Superior temporal gyrus (tissue), 1 donor: ENCODE data around the gene IRF6.

Experiments used
- DNase-seq: peaks from one replicate; pipeline ENCODE4 v3.0.0-alpha.2; 2016; ENCODE audit errors: extremely low spot score

The IRF6 gene

GRCh38 chr1:209759829-209760359 lies 46.0 kb downstream of the IRF6 start:
- no peak for DNase-seq

GRCh38 chr1:209758400-209758799 lies 47.5 kb downstream of the IRF6 start:
- no peak for DNase-seq

- DNase-seq, result no peak
Measured at GRCh38 chr1:209756615-209757445, 49.1 kb downstream of the IRF6 start.

- no peak for DNase-seq
Measured at GRCh38 chr1:209755926-209756614, 49.9 kb downstream of the IRF6 start, which contains the start of gene TRAF3IP3. TRAF3IP3 (plus strand) TSS chr1:209756053; CDS start chr1:209760040, 3,987 bp downstream.

GRCh38 chr1:209755256-209755655 lies 50.7 kb downstream of the IRF6 start:
- no peak for DNase-seq

GRCh38 chr1:209752890-209753289 lies 53.1 kb downstream of the IRF6 start:
- no peak for DNase-seq

GRCh38 chr1:209751627-209752231 lies 54.2 kb downstream of the IRF6 start:
- no peak for DNase-seq

- no peak for DNase-seq
Measured at GRCh38 chr1:209749670-209750323, 56.1 kb downstream of the IRF6 start.

- DNase-seq, result no peak
Measured at GRCh38 chr1:209749205-209749604, 56.7 kb downstream of the IRF6 start.

- no peak for DNase-seq
Measured at GRCh38 chr1:209748620-209749019, 57.3 kb downstream of the IRF6 start.

GRCh38 chr1:209747580-209748262 lies 58.2 kb downstream of the IRF6 start:
- peak; percentile 89 for DNase-seq

- DNase-seq, result no peak
Measured at GRCh38 chr1:209746451-209747165, 59.3 kb downstream of the IRF6 start.

GRCh38 chr1:209743145-209743482 lies 62.8 kb downstream of the IRF6 start:
- DNase-seq, result peak; percentile 55

- DNase-seq, result peak; percentile 47
Measured at GRCh38 chr1:209742409-209743144, 63.4 kb downstream of the IRF6 start.

- DNase-seq, result no peak
Measured at GRCh38 chr1:209741889-209742288, 64.1 kb downstream of the IRF6 start.

GRCh38 chr1:209741193-209741592 lies 64.7 kb downstream of the IRF6 start:
- DNase-seq, result no peak

GRCh38 chr1:209738270-209738669 lies 67.7 kb downstream of the IRF6 start:
- no peak for DNase-seq

- no peak for DNase-seq
Measured at GRCh38 chr1:209737118-209737505, 68.8 kb downstream of the IRF6 start.

- no peak for DNase-seq
Measured at GRCh38 chr1:209736490-209737117, 69.3 kb downstream of the IRF6 start.
